Mesenchymal stem cell (in vitro differentiated cells and primary cell): Measurements from ENCODE around the gene LNX1.

Experiments used
- DNase-seq: peaks from one replicate; pipeline ENCODE4 v3.0.0-alpha.2; 2013
- H2AFZ ChIP-seq: one replicate; pipeline ENCODE4 v1.6.1; 2013; ENCODE audit warnings: low read depth, mild to moderate bottlenecking, control low read depth, inconsistent platforms, low read length, moderate library complexity
- H2AK5ac ChIP-seq: 2 replicates; pipeline ENCODE4 v1.6.1; 2013; ENCODE audit warnings: low read length, moderate library complexity, mild to moderate bottlenecking, inconsistent platforms; ENCODE audit not compliant: severe bottlenecking
- H2BK120ac ChIP-seq: one replicate; pipeline ENCODE4 v1.6.1; 2013; ENCODE audit warnings: low read depth, mild to moderate bottlenecking, inconsistent platforms, low read length, moderate library complexity
- H2BK12ac ChIP-seq, 2 experiments: one replicate each; pipeline ENCODE4 v1.6.1; 2013; ENCODE audit warnings: inconsistent platforms in 2 of 2, low read length in 2 of 2, mild to moderate bottlenecking in 2 of 2, moderate library complexity in 2 of 2, control low read depth in 1 of 2
- H2BK15ac ChIP-seq: one replicate; pipeline ENCODE4 v1.6.1; 2013; ENCODE audit warnings: mild to moderate bottlenecking, low read depth, inconsistent platforms; ENCODE audit not compliant: poor library complexity, severe bottlenecking
- H2BK5ac ChIP-seq: 2 replicates; pipeline ENCODE4 v1.6.1; 2013; ENCODE audit warnings: low read depth, mild to moderate bottlenecking, low read length, control low read depth, inconsistent platforms; ENCODE audit not compliant: poor library complexity, severe bottlenecking
- H3K14ac ChIP-seq, 2 experiments: one replicate each; pipeline ENCODE4 v1.6.1; 2013; ENCODE audit warnings: inconsistent platforms in 2 of 2, low read length in 2 of 2, control low read depth in 1 of 2, mild to moderate bottlenecking in 1 of 2, moderate library complexity in 1 of 2
- H3K18ac ChIP-seq, 2 experiments: one replicate each; pipeline ENCODE4 v1.6.1; 2013; ENCODE audit warnings: inconsistent platforms in 2 of 2, low read length in 2 of 2, control low read depth in 1 of 2, low read depth in 1 of 2, mild to moderate bottlenecking in 1 of 2
- H3K23ac ChIP-seq, 2 experiments: one replicate each; pipeline ENCODE4 v1.6.1; 2013; ENCODE audit warnings: inconsistent platforms in 2 of 2, low read length in 2 of 2, mild to moderate bottlenecking in 2 of 2, moderate library complexity in 2 of 2, control low read depth in 1 of 2
- H3K27ac ChIP-seq: 2 replicates; pipeline ENCODE4 v1.5.1; 2013; ENCODE audit warnings: mild to moderate bottlenecking, moderate library complexity, low read length, control low read depth, inconsistent platforms; ENCODE audit not compliant: poor library complexity, severe bottlenecking
- H3K27me3 ChIP-seq, 2 experiments: 2 replicates each; pipeline versions ENCODE4 v1.6.1 to v1.7.0; 2013; ENCODE audit warnings: low read length in 2 of 2, mild to moderate bottlenecking in 2 of 2, moderate library complexity in 2 of 2, control low read depth in 1 of 2, inconsistent platforms in 1 of 2; ENCODE audit not compliant: control insufficient read depth in 1 of 2, insufficient read depth in 1 of 2
- H3K36me3 ChIP-seq, 2 experiments: 2 replicates each; pipeline versions ENCODE4 v1.6.1 to v1.7.0; 2013; ENCODE audit warnings: low read length in 2 of 2, control low read depth in 1 of 2, inconsistent platforms in 1 of 2, low read depth in 1 of 2, mild to moderate bottlenecking in 1 of 2; ENCODE audit not compliant: insufficient read depth in 2 of 2, control insufficient read depth in 1 of 2
- H3K4ac ChIP-seq, 2 experiments: one replicate each; pipeline ENCODE4 v1.6.1; 2013; ENCODE audit warnings: inconsistent platforms in 2 of 2, low read length in 2 of 2, mild to moderate bottlenecking in 2 of 2, moderate library complexity in 2 of 2, control low read depth in 1 of 2, low read depth in 1 of 2
- H3K4me1 ChIP-seq: 2 replicates; pipeline ENCODE4 v1.6.1; 2013; ENCODE audit warnings: low read depth, low read length, control low read depth; ENCODE audit not compliant: control insufficient read depth, insufficient read depth
- H3K4me2 ChIP-seq: 2 replicates; pipeline ENCODE4 v1.6.1; 2013; ENCODE audit warnings: low read length, mild to moderate bottlenecking, inconsistent platforms; ENCODE audit not compliant: poor library complexity, severe bottlenecking
- H3K4me3 ChIP-seq, 2 experiments: 2 replicates each; pipeline versions ENCODE4 v1.5.1 to v1.7.0; 2013; ENCODE audit warnings: low read length in 2 of 2, mild to moderate bottlenecking in 2 of 2, control low read depth in 1 of 2, low read depth in 1 of 2; ENCODE audit not compliant: insufficient read depth in 1 of 2
- H3K79me1 ChIP-seq: replicated peaks from 2 replicates; pipeline ENCODE4 v1.6.1; 2013; ENCODE audit warnings: mild to moderate bottlenecking, control low read depth, low read length, inconsistent platforms; ENCODE audit not compliant: poor library complexity, severe bottlenecking
- H3K9ac ChIP-seq: 2 replicates; pipeline ENCODE4 v1.7.0; 2013; ENCODE audit warnings: mild to moderate bottlenecking, low read length, moderate library complexity
- H3K9me3 ChIP-seq: 2 replicates; pipeline ENCODE4 v1.7.0; 2013; ENCODE audit warnings: mild to moderate bottlenecking, low read length; ENCODE audit not compliant: control insufficient read depth
- H4K8ac ChIP-seq: one replicate; pipeline ENCODE4 v1.6.1; 2013; ENCODE audit warnings: inconsistent platforms, mild to moderate bottlenecking, low read length, moderate library complexity
- H4K91ac ChIP-seq: one replicate; pipeline ENCODE4 v1.6.1; 2013; ENCODE audit warnings: mild to moderate bottlenecking, low read length, inconsistent platforms
- WGBS: methylation state at CpG from one replicate; pipeline ENCODE4 v1.1.7; 2013; ENCODE audit warnings: mixed read lengths; 5-methylcytosine and 5-hydroxymethylcytosine counted together

The LNX1 gene

GRCh38 chr4:53613428-53613827, 22.1 kb upstream of the LNX1 start:
- Histone ChIP-seq H3K4me2 (no peak overlapping the region), H2BK12ac (no peak overlapping the region), H3K4me1 (no peaks in the 10 kb centered on the region), H2AFZ (no peak overlapping the region), H3K79me1 (no peaks in the 10 kb centered on the region), H2AK5ac (no peak overlapping the region), H2BK120ac (no peak overlapping the region), H3K27me3 (no peaks in the 10 kb centered on the region), H3K27ac (no peak overlapping the region), H3K23ac (no peak overlapping the region), H4K8ac (no peak overlapping the region), H4K91ac (no peak overlapping the region), H3K4ac (no peak overlapping the region), H3K36me3 (no peaks in the 10 kb centered on the region), H2BK15ac (no peak overlapping the region), H3K9me3 (no peaks in the 10 kb centered on the region), H3K9ac (no peak overlapping the region), H2BK5ac (no peak overlapping the region), H3K18ac (no peak overlapping the region), H3K4me3 (no peak overlapping the region), H3K14ac (no peak overlapping the region)
- no peak for DNase-seq
- WGBS, result 100% methylated on average over 3 of the region's 3 CpGs

- no peak overlapping the region for H2AFZ ChIP-seq
- H3K4me2 ChIP-seq, result no peak overlapping the region
- no peaks in the 10 kb centered on the region for H3K27me3 ChIP-seq
- no peak overlapping the region for H4K91ac ChIP-seq
- WGBS, result 95% methylated on average over 1 of the region's 4 CpGs
- no peak overlapping the region for H2BK15ac ChIP-seq
- H3K23ac ChIP-seq, result no peak overlapping the region
- no peak overlapping the region for H2BK120ac ChIP-seq
- H2BK12ac ChIP-seq, result no peak overlapping the region
- no peaks in the 10 kb centered on the region for H3K79me1 ChIP-seq
- H3K27ac ChIP-seq, result no peak overlapping the region
- no peaks in the 10 kb centered on the region for H3K9me3 ChIP-seq
- DNase-seq, result no peak
- H3K4ac ChIP-seq, result no peak overlapping the region
- no peaks in the 10 kb centered on the region for H3K36me3 ChIP-seq
- no peak overlapping the region for H2BK5ac ChIP-seq
- H3K4me3 ChIP-seq, result no peak overlapping the region
- no peak overlapping the region for H3K18ac ChIP-seq
- no peak overlapping the region for H2AK5ac ChIP-seq
- no peak overlapping the region for H4K8ac ChIP-seq
- no peak overlapping the region for H3K14ac ChIP-seq
- H3K9ac ChIP-seq, result no peak overlapping the region
- H3K4me1 ChIP-seq, result no peaks in the 10 kb centered on the region
Measured at GRCh38 chr4:53608649-53609048, 17.4 kb upstream of the LNX1 start.

GRCh38 chr4:53608242-53608641, 17.0 kb upstream of the LNX1 start:
- no peaks in the 10 kb centered on the region for H3K36me3 ChIP-seq
- H3K27me3 ChIP-seq, result no peaks in the 10 kb centered on the region
- no peak overlapping the region for H2AK5ac ChIP-seq
- H4K91ac ChIP-seq, result no peak overlapping the region
- H3K14ac ChIP-seq, result no peak overlapping the region
- H3K4ac ChIP-seq, result no peak overlapping the region
- no peak overlapping the region for H2BK5ac ChIP-seq
- H2BK15ac ChIP-seq, result no peak overlapping the region
- H3K4me3 ChIP-seq, result no peak overlapping the region
- H2AFZ ChIP-seq, result no peak overlapping the region
- DNase-seq, result no peak
- no peak overlapping the region for H3K18ac ChIP-seq
- no peak overlapping the region for H3K23ac ChIP-seq
- H3K4me1 ChIP-seq, result no peaks in the 10 kb centered on the region
- H3K4me2 ChIP-seq, result no peak overlapping the region
- no peak overlapping the region for H2BK12ac ChIP-seq
- no peaks in the 10 kb centered on the region for H3K9me3 ChIP-seq
- no peak overlapping the region for H4K8ac ChIP-seq
- no peak overlapping the region for H2BK120ac ChIP-seq
- no peak overlapping the region for H3K9ac ChIP-seq
- no peak overlapping the region for H3K27ac ChIP-seq
- no peaks in the 10 kb centered on the region for H3K79me1 ChIP-seq
- WGBS, result 67% methylated on average over 3 of the region's 3 CpGs

DNA sequence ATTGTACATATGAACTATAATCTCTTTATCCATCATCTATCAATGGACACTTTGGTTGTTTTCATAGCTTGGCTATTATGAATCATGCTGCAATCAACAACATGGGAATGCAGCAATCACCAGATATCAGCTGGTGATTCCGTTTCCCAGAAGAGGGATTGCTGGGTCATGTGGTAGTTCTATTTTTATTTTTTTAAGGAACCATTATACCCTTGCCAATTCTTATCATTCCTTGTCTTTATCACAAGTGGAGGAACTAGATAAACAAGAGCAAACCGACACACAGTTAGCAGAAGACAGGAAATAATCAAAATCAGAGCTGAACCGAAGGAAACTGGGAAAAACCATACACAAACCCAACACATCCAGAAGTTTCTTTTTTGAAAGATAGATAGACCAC, 14.5 kb upstream of the LNX1 start:
- Histone ChIP-seq H4K91ac (no peak overlapping the region), H3K4me3 (no peak overlapping the region), H3K14ac (no peak overlapping the region), H3K4ac (no peak overlapping the region), H3K9me3 (no peaks in the 10 kb centered on the region), H2BK15ac (no peak overlapping the region), H2BK5ac (no peak overlapping the region), H3K9ac (peak overlapping the region; percentile 21), H3K36me3 (no peaks in the 10 kb centered on the region), H2AK5ac (no peak overlapping the region), H3K27me3 (no peaks in the 10 kb centered on the region), H3K4me2 (no peak overlapping the region), H2BK12ac (no peak overlapping the region), H2AFZ (no peak overlapping the region), H3K4me1 (no peaks in the 10 kb centered on the region), H4K8ac (no peak overlapping the region), H3K23ac (no peak overlapping the region), H3K27ac (no peak overlapping the region), H3K18ac (no peak overlapping the region), H2BK120ac (no peak overlapping the region), H3K79me1 (no peaks in the 10 kb centered on the region)
- DNase-seq, result peak; percentile 61
- 23% methylated on average over 1 of the region's 3 CpGs for WGBS
